ENCODE measurements around the gene LAMA2. TPM values are rescaled to one million over a fixed set of nuclear protein-coding genes. Genes with fewer than 3 reads are reported as not detected.

LAMA2 gene
- total RNA-seq, 4 donors from 2014 or later = 115 to 153 (median 134) TPM

DNA sequence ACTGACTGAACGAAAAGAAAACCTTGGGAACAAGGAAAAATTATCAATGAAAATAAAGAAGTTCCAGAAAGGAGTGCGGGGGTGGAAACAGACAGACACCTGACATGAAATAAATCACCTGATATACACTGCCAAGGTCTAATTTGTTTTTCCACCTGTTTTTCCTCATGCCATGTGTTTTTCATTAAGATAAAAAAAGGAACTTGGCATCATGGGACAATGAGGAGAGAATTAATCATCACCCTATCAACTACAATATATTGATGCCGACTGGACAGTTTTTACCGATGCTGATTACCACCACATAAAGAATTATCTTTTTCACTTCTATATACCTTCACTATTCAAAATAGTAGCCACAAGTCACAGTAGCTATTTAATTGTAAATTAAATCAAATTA, 593.9 kb downstream of the LAMA2 start:
- H3K9me3 ChIP-seq = no peaks in the 10 kb centered on the region
- H3K4me1 ChIP-seq = peaks cover 0 to 6% (median 2%) of the 10 kb centered on the region in 4 donors
- H3K27me3 ChIP-seq = no peaks in the 10 kb centered on the region
- H3K36me3 ChIP-seq = peaks cover 0 to 46% (median 4%) of the 10 kb centered on the region in 4 donors
- intact Hi-C loops (cut with DNase I) = no loop called here
- TF ChIP-seq EP300 (IDR thresholded peaks at IDR 0.05) (no peak), POLR2A (IDR thresholded peaks at IDR 0.05; ENCODE audit: low read depth) (no peak), POLR2AphosphoS5 (IDR thresholded peaks at IDR 0.05) (no peak)
- TF ChIP-seq, protein P1, sequence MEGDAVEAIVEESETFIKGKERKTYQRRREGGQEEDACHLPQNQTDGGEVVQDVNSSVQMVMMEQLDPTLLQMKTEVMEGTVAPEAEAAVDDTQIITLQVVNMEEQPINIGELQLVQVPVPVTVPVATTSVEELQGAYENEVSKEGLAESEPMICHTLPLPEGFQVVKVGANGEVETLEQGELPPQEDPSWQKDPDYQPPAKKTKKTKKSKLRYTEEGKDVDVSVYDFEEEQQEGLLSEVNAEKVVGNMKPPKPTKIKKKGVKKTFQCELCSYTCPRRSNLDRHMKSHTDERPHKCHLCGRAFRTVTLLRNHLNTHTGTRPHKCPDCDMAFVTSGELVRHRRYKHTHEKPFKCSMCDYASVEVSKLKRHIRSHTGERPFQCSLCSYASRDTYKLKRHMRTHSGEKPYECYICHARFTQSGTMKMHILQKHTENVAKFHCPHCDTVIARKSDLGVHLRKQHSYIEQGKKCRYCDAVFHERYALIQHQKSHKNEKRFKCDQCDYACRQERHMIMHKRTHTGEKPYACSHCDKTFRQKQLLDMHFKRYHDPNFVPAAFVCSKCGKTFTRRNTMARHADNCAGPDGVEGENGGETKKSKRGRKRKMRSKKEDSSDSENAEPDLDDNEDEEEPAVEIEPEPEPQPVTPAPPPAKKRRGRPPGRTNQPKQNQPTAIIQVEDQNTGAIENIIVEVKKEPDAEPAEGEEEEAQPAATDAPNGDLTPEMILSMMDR (IDR thresholded peaks at IDR 0.05) = no peak
- H3K27ac ChIP-seq (replicated peaks in 1 of 4) = no peak overlapping the region
- H3K4me3 ChIP-seq = no peak overlapping the region
- WGBS = 83% methylated on average over 4 of the region's 4 CpGs
- no peak for DNase-seq (ENCODE audit: extremely low spot score)

DNA sequence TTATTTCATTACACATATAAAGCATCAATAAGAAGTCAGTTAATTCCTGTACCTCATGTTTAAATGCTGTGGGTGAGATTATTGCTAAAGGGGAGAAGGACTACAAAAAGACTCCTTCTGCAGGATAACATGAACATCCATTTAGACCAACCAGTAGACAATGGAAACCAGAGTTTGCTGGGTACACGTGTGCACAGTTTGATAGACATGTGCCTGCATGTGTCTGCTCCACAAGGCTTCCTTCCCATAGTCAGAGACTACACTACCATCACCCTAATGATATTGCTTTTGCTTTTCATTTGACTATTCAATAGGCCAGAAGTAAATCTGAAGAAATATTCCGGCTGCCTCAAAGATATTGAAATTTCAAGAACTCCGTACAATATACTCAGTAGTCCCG, 595.4 kb downstream of the LAMA2 start:
- no peak overlapping the region for H3K27ac ChIP-seq (replicated peaks in 1 of 4)
- TF ChIP-seq, protein P1 (IDR thresholded peaks at IDR 0.05) = no peak
- TF ChIP-seq POLR2AphosphoS5 (IDR thresholded peaks at IDR 0.05) (no peak), POLR2A (IDR thresholded peaks at IDR 0.05; ENCODE audit: low read depth) (no peak), EP300 (IDR thresholded peaks at IDR 0.05) (no peak)

GRCh38 chr6:129481706-129482105, 598.8 kb downstream of the LAMA2 start:
- no peak overlapping the region for H3K27ac ChIP-seq (replicated peaks in 1 of 4)
- H3K27me3 ChIP-seq = no peaks in the 10 kb centered on the region
- H3K9me3 ChIP-seq = no peaks in the 10 kb centered on the region
- H3K4me1 ChIP-seq = no peaks in the 10 kb centered on the region
- WGBS = 96% methylated on average over 4 of the region's 4 CpGs
- intact Hi-C loops (cut with DNase I) = no loop called here
- H3K36me3 ChIP-seq = peaks cover 0 to 63% (median 5%) of the 10 kb centered on the region in 4 donors
- TF ChIP-seq EP300 (IDR thresholded peaks at IDR 0.05) (no peak), POLR2A (IDR thresholded peaks at IDR 0.05; ENCODE audit: low read depth) (no peak), POLR2AphosphoS5 (IDR thresholded peaks at IDR 0.05) (no peak)
- TF ChIP-seq, protein P1 (IDR thresholded peaks at IDR 0.05) = no peak
- no peak overlapping the region for H3K4me3 ChIP-seq
- DNase-seq (ENCODE audit: extremely low spot score) = no peak

More for the DNA sequence above, 595.4 kb downstream of the LAMA2 start:
- intact Hi-C loops (cut with DNase I) = no loop called here
- Histone ChIP-seq H3K27me3 (no peaks in the 10 kb centered on the region), H3K4me1 (peaks cover 0 to 6% (median 2%) of the 10 kb centered on the region in 4 donors), H3K4me3 (no peak overlapping the region), H3K9me3 (no peaks in the 10 kb centered on the region), H3K36me3 (peaks cover 0 to 51% (median 5%) of the 10 kb centered on the region in 4 donors)
- WGBS = 92% methylated on average over 4 of the region's 4 CpGs
- DNase-seq (ENCODE audit: extremely low spot score) = no peak

DNA sequence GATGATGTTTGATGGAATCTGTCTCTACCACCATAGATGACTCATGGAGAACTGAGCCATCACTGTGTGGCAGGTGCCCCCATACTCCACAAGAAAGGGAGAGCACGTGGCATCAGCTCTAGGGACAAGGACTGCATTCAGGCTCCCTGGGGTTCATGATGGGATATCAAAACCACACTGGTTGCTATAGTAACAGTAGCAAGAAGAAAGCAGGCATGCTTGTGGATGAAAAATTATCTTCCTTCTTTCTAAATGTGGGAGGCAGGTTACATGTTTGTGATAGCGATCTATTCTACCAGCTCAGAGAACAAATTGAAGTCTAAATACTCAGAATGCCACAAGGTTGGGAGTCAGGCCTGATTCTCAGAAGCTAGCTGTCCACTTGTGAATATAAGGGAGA, 602.8 kb downstream of the LAMA2 start:
- Histone ChIP-seq H3K4me3 (no peak overlapping the region), H3K9me3 (no peaks in the 10 kb centered on the region), H3K27ac (replicated peaks in 1 of 4) (no peak overlapping the region), H3K27me3 (no peaks in the 10 kb centered on the region), H3K4me1 (peaks cover 5 to 18% (median 12%) of the 10 kb centered on the region in 4 donors), H3K36me3 (peaks cover 0 to 57% (median 5%) of the 10 kb centered on the region in 4 donors)
- intact Hi-C loops (cut with DNase I) = no loop called here
- DNase-seq (ENCODE audit: extremely low spot score) = no peak
- no peak for TF ChIP-seq EP300 (IDR thresholded peaks at IDR 0.05)
- no peak for TF ChIP-seq POLR2AphosphoS5 (IDR thresholded peaks at IDR 0.05)
- TF ChIP-seq, protein P1 (IDR thresholded peaks at IDR 0.05) = no peak
- no peak for TF ChIP-seq POLR2A (IDR thresholded peaks at IDR 0.05; ENCODE audit: low read depth)
- 77% methylated on average over 2 of the region's 2 CpGs for WGBS

GRCh38 chr6:129486327-129486726, 603.4 kb downstream of the LAMA2 start:
- no peak for DNase-seq (ENCODE audit: extremely low spot score)
- WGBS = 78% methylated on average over 8 of the region's 8 CpGs
- TF ChIP-seq POLR2AphosphoS5 (IDR thresholded peaks at IDR 0.05) = no peak
- no peak for TF ChIP-seq POLR2A (IDR thresholded peaks at IDR 0.05; ENCODE audit: low read depth)
- TF ChIP-seq, protein P1 (IDR thresholded peaks at IDR 0.05) = no peak
- no peak for TF ChIP-seq EP300 (IDR thresholded peaks at IDR 0.05)
- Histone ChIP-seq H3K27ac (replicated peaks in 1 of 4) (no peak overlapping the region), H3K4me1 (peaks cover 9 to 22% (median 16%) of the 10 kb centered on the region in 4 donors), H3K4me3 (no peak overlapping the region), H3K9me3 (no peaks in the 10 kb centered on the region), H3K36me3 (peaks cover 0 to 51% (median 3%) of the 10 kb centered on the region in 4 donors), H3K27me3 (no peaks in the 10 kb centered on the region)
- intact Hi-C loops (cut with DNase I) = no loop called here
